Thyroid gland (tissue), 4 donors: ENCODE results near the gene TCF7L1. TPM values are rescaled to one million over a fixed set of nuclear protein-coding genes. Genes with fewer than 3 reads are reported as not detected.
"Not testable (repeated sequence)": the region's sequence is repeated elsewhere in the genome, so short reads cannot be mapped to it uniquely, and the experiment has no call there.

Source experiments
- DNase-seq, 2 donors: peaks; one replicate each; pipeline ENCODE4 v3.0.0-alpha.2; 2019
- H3K27ac ChIP-seq, 3 donors: fragments of 200-600 bp; sonication (generic); 1 replicate in 2 of 3; 2 replicates in 1 of 3; pipeline ENCODE4 v1.5.1; 2016 to 2019; ENCODE audit warnings: mild to moderate bottlenecking in 1 of 3, moderate library complexity in 1 of 3
- H3K27me3 ChIP-seq: fragments of 200-600 bp; sonication (generic); one replicate; pipeline ENCODE4 v1.5.1; 2019
- H3K36me3 ChIP-seq, 2 donors: fragments of 200-600 bp; sonication (generic); one replicate each; pipeline ENCODE4 v1.5.1; 2016 to 2019
- H3K4me1 ChIP-seq, 2 donors: fragments of 200-600 bp; sonication (generic); one replicate each; pipeline ENCODE4 v1.5.1; 2017 to 2019
- H3K4me3 ChIP-seq, 3 donors: fragments of 200-600 bp; sonication (generic); replicated peaks in 1 of 3; 1 replicate in 2 of 3; 2 replicates in 1 of 3; pipeline ENCODE4 v1.5.1; 2016; ENCODE audit warnings: mild to moderate bottlenecking in 1 of 3
- H3K9me3 ChIP-seq: fragments of 200-600 bp; sonication (generic); one replicate; pipeline ENCODE4 v1.5.1; 2017
- CTCF ChIP-seq, 6 experiments: fragments of 200-600 bp in 3 of 6; fragments of 450-650 bp in 3 of 6; sonication (generic) in 3 of 6; IDR thresholded peaks; one replicate each; pipeline ENCODE4 v1.5.1; 2016 to 2019; ENCODE audit warnings: antibody characterized with exemption in 6 of 6, mild to moderate bottlenecking in 2 of 6, inconsistent platforms in 1 of 6, moderate library complexity in 1 of 6
- POLR2A ChIP-seq, 2 donors: fragments of 450-650 bp; IDR thresholded peaks; one replicate each; pipeline ENCODE4 v1.6.1; 2017; ENCODE audit warnings: antibody characterized with exemption in 2 of 2, mild to moderate bottlenecking in 2 of 2, moderate library complexity in 1 of 2
- WGBS, 2 donors: methylation state at CpG; one replicate each; pipeline ENCODE4 v1.1.5; 2017; 5-methylcytosine and 5-hydroxymethylcytosine counted together
- intact Hi-C: fragments of 100-400 bp; cut with DNase I; formaldehyde crosslinking; loops from one replicate; pipeline ENCODE4 v1.15.1; 2023
- total RNA-seq, 4 donors: library from RNA; depleted of rRNA; stranded (reverse); fragments of >200 nt; gene quantifications; one replicate each; pipeline ENCODE4 v1.2.3, GENCODE V29; 2016

The TCF7L1 gene
- total RNA-seq, 4 donors from 2014 or later: 3.1 to 12.1 (median 8.7) TPM

GRCh38 chr2:85145116-85145820, 12.1 kb downstream of the TCF7L1 start:
- no peak for TF ChIP-seq CTCF (IDR thresholded peaks at IDR 0.05)
- no peak for TF ChIP-seq POLR2A (IDR thresholded peaks at IDR 0.05)
- no peak for DNase-seq
- Histone ChIP-seq H3K27ac (peak overlapping the region in 1 of 3 donors; percentile 37), H3K4me1 (peaks cover 14 to 22% of the 10 kb centered on the region in 2 donors), H3K4me3 (no peak overlapping the region), H3K9me3 (no peaks in the 10 kb centered on the region), H3K27me3 (no peaks in the 10 kb centered on the region), H3K36me3 (no peaks in the 10 kb centered on the region)
- WGBS, 2 donors: 90 to 95% methylated on average over 4 of the region's 4 CpGs
- intact Hi-C loops: no loop called here

- 47 to 57% methylated on average over 2 of the region's 2 CpGs for WGBS, 2 donors
- no peak for DNase-seq
- H3K36me3 ChIP-seq: no peaks in the 10 kb centered on the region
- peaks cover 12 to 15% of the 10 kb centered on the region in 2 donors for H3K4me1 ChIP-seq
- H3K9me3 ChIP-seq: no peaks in the 10 kb centered on the region
- H3K4me3 ChIP-seq: no peak overlapping the region
- intact Hi-C loops: no loop called here
- no peak overlapping the region for H3K27ac ChIP-seq
- TF ChIP-seq POLR2A (IDR thresholded peaks at IDR 0.05) (no peak), CTCF (IDR thresholded peaks at IDR 0.05) (no peak)
- no peaks in the 10 kb centered on the region for H3K27me3 ChIP-seq
These were observed 15.0 kb downstream of the TCF7L1 start for GRCh38 chr2:85148190-85148589.

GRCh38 chr2:85151026-85151425, 17.8 kb downstream of the TCF7L1 start:
- H3K4me1 ChIP-seq: peaks cover 31 to 32% of the 10 kb centered on the region in 2 donors
- peak overlapping the region in 2 of 3 donors; percentile 1 to 17 for H3K27ac ChIP-seq
- intact Hi-C loops: no loop called here
- H3K9me3 ChIP-seq: no peaks in the 10 kb centered on the region
- no peak for DNase-seq
- no peaks in the 10 kb centered on the region for H3K27me3 ChIP-seq
- no peak overlapping the region for H3K4me3 ChIP-seq
- no peaks in the 10 kb centered on the region for H3K36me3 ChIP-seq
- WGBS, 2 donors: 71 to 87% methylated on average over 1 of the region's 1 CpG
- TF ChIP-seq CTCF (IDR thresholded peaks at IDR 0.05): no peak
- TF ChIP-seq POLR2A (IDR thresholded peaks at IDR 0.05): no peak

GRCh38 chr2:85152895-85153294, 19.7 kb downstream of the TCF7L1 start:
- no peak overlapping the region for H3K4me3 ChIP-seq
- H3K27ac ChIP-seq: no peak overlapping the region
- TF ChIP-seq CTCF (IDR thresholded peaks at IDR 0.05): no peak
- no peak for TF ChIP-seq POLR2A (IDR thresholded peaks at IDR 0.05)
- H3K9me3 ChIP-seq: no peaks in the 10 kb centered on the region
- DNase-seq: no peak
- WGBS, 2 donors: 90 to 94% methylated on average over 2 of the region's 2 CpGs
- intact Hi-C loops: no loop called here
- H3K36me3 ChIP-seq: no peaks in the 10 kb centered on the region
- no peaks in the 10 kb centered on the region for H3K27me3 ChIP-seq
- H3K4me1 ChIP-seq: peaks cover 48 to 49% of the 10 kb centered on the region in 2 donors

GRCh38 chr2:85154048-85154753, 21.0 kb downstream of the TCF7L1 start:
- TF ChIP-seq CTCF (IDR thresholded peaks at IDR 0.05) (no peak), POLR2A (IDR thresholded peaks at IDR 0.05) (no peak)
- no peak for DNase-seq
- H3K9me3 ChIP-seq: no peaks in the 10 kb centered on the region
- peak overlapping the region; percentile 26 to 87 (median 85) for H3K27ac ChIP-seq
- H3K4me1 ChIP-seq: peaks cover 58 to 61% of the 10 kb centered on the region in 2 donors
- no peak overlapping the region for H3K4me3 ChIP-seq
- intact Hi-C loops: no loop called here
- H3K27me3 ChIP-seq: no peaks in the 10 kb centered on the region
- no peaks in the 10 kb centered on the region for H3K36me3 ChIP-seq
- WGBS, 2 donors: 39 to 40% methylated on average over 7 of the region's 7 CpGs

GRCh38 chr2:85155082-85155481, 21.9 kb downstream of the TCF7L1 start:
- H3K9me3 ChIP-seq, H3K27me3 ChIP-seq, intact Hi-C loops, H3K36me3 ChIP-seq, DNase-seq, H3K4me3 ChIP-seq: not testable (repeated sequence)
- peak overlapping the region; percentile 26 to 87 (median 85) for H3K27ac ChIP-seq
- H3K4me1 ChIP-seq: peaks cover 67 to 68% of the 10 kb centered on the region in 2 donors
- WGBS, 2 donors: 91 to 95% methylated on average over 8 of the region's 8 CpGs
